GM19099 (cell line): ENCODE measurements around the gene HTR4.

ENCODE experiments used
- POLR2A ChIP-seq: IDR thresholded peaks from 3 replicates; pipeline ENCODE4 v1.6.1; 2011; ENCODE audit warnings: low read depth; ENCODE audit not compliant: insufficient read length; ENCODE audit errors: extremely low read depth

Gene HTR4

GRCh38 chr5:148465381-148466235 lies 188.7 kb downstream of the HTR4 start:
- no peak for TF ChIP-seq POLR2A

- TF ChIP-seq POLR2A: no peak
Measured at GRCh38 chr5:148459669-148460068, 194.7 kb downstream of the HTR4 start.

GRCh38 chr5:148458036-148458888 lies 196.1 kb downstream of the HTR4 start:
- TF ChIP-seq POLR2A: no peak

GRCh38 chr5:148457183-148457620 lies 197.1 kb downstream of the HTR4 start:
- TF ChIP-seq POLR2A: no peak

- TF ChIP-seq POLR2A: no peak
Measured at GRCh38 chr5:148455185-148455584, 199.1 kb downstream of the HTR4 start.

- no peak for TF ChIP-seq POLR2A
Measured at GRCh38 chr5:148454576-148454975, 199.8 kb downstream of the HTR4 start.

- no peak for TF ChIP-seq POLR2A
Measured at GRCh38 chr5:148452499-148453193, 201.7 kb downstream of the HTR4 start.

GRCh38 chr5:148446611-148447010 lies 207.7 kb downstream of the HTR4 start:
- no peak for TF ChIP-seq POLR2A

- no peak for TF ChIP-seq POLR2A
Measured at GRCh38 chr5:148445578-148445977, 208.7 kb downstream of the HTR4 start.

- no peak for TF ChIP-seq POLR2A
Measured at GRCh38 chr5:148443998-148444397, 210.3 kb downstream of the HTR4 start.

GRCh38 chr5:148443241-148443640 lies 211.1 kb downstream of the HTR4 start:
- TF ChIP-seq POLR2A: no peak

GRCh38 chr5:148438933-148439332 lies 215.4 kb downstream of the HTR4 start:
- TF ChIP-seq POLR2A: no peak

- no peak for TF ChIP-seq POLR2A
Measured at GRCh38 chr5:148437249-148437648, 217.1 kb downstream of the HTR4 start.

- TF ChIP-seq POLR2A: no peak
Measured at GRCh38 chr5:148436029-148436428, 218.3 kb downstream of the HTR4 start.

- no peak for TF ChIP-seq POLR2A
Measured at GRCh38 chr5:148433826-148434225, 220.5 kb downstream of the HTR4 start.
